Hepatocyte (in vitro differentiated cells): ENCODE data around the gene APOM. TPM values are rescaled to one million over a fixed set of nuclear protein-coding genes. Genes with fewer than 3 reads are reported as not detected.

Source experiments
- DNase-seq: peaks from one replicate; pipeline ENCODE4 v3.0.0-alpha.2; 2016; ENCODE audit warnings: low spot score
- H2AFZ ChIP-seq: fragments of 200-600 bp; sonication (generic); 2 replicates; pipeline ENCODE4 v1.6.0; 2016; ENCODE audit warnings: antibody characterized with exemption, mild to moderate bottlenecking
- H3K27ac ChIP-seq: fragments of 200-600 bp; sonication (generic); 2 replicates; pipeline ENCODE4 v1.5.1; 2016; ENCODE audit warnings: mild to moderate bottlenecking
- H3K27me3 ChIP-seq: fragments of 200-600 bp; sonication (generic); 2 replicates; pipeline ENCODE4 v1.6.1; 2016
- H3K36me3 ChIP-seq: fragments of 200-600 bp; sonication (generic); replicated peaks from 2 replicates; pipeline ENCODE4 v1.5.1; 2016; ENCODE audit warnings: low read depth; ENCODE audit not compliant: insufficient read depth
- H3K4me1 ChIP-seq: fragments of 200-600 bp; sonication (generic); 2 replicates; pipeline ENCODE4 v1.5.1; 2016; ENCODE audit warnings: mild to moderate bottlenecking, moderate library complexity; ENCODE audit not compliant: insufficient read depth
- H3K4me2 ChIP-seq: fragments of 200-600 bp; sonication (generic); 2 replicates; pipeline ENCODE4 v1.6.0; 2016
- H3K4me3 ChIP-seq: fragments of 200-600 bp; sonication (generic); 2 replicates; pipeline ENCODE4 v1.5.1; 2016; ENCODE audit warnings: mild to moderate bottlenecking
- H3K79me2 ChIP-seq: fragments of 200-600 bp; sonication (generic); 2 replicates; pipeline ENCODE4 v1.6.0; 2017; ENCODE audit warnings: mild to moderate bottlenecking
- H3K9me2 ChIP-seq: fragments of 200-600 bp; sonication (generic); replicated peaks from 2 replicates; pipeline ENCODE4 v1.6.0; 2017; ENCODE audit warnings: mild to moderate bottlenecking; ENCODE audit not compliant: insufficient read depth
- H3K9me3 ChIP-seq: fragments of 200-600 bp; sonication (generic); 2 replicates; pipeline ENCODE4 v1.5.1; 2016; ENCODE audit warnings: low read depth, mild to moderate bottlenecking
- H4K20me1 ChIP-seq: fragments of 200-600 bp; sonication (generic); 2 replicates; pipeline ENCODE4 v1.6.0; 2016; ENCODE audit warnings: mild to moderate bottlenecking; ENCODE audit not compliant: insufficient read depth, poor library complexity, severe bottlenecking
- CTCF ChIP-seq: fragments of 200-600 bp; sonication (generic); IDR thresholded peaks from 2 replicates; pipeline ENCODE4 v1.5.1; 2016; ENCODE audit warnings: antibody characterized with exemption, mild to moderate bottlenecking; ENCODE audit not compliant: poor library complexity
- EZH2 ChIP-seq: fragments of 200-600 bp; sonication (generic); IDR thresholded peaks from 2 replicates; pipeline ENCODE4 v1.6.1; 2016; ENCODE audit warnings: antibody characterized with exemption, mild to moderate bottlenecking, borderline replicate concordance
- EZH2phosphoT487 ChIP-seq: fragments of 200-600 bp; sonication (generic); IDR thresholded peaks from one replicate; pipeline ENCODE4 v1.6.1; 2018; ENCODE audit warnings: antibody characterized with exemption, mild to moderate bottlenecking, low read depth, moderate library complexity; ENCODE audit not compliant: unreplicated experiment, severe bottlenecking
- WGBS: methylation state at CpG from one replicate; pipeline ENCODE4 v1.1.6; 2016; ENCODE audit warnings: low lambda C conversion rate; ENCODE audit errors: missing lambda C conversion rate; 5-methylcytosine and 5-hydroxymethylcytosine counted together
- polyA plus RNA-seq: library from polyadenylated mRNA; unstranded; fragments of >200 nt; fragmentation: Nextera tagmentation; extraction: Ambion mirVana; gene quantifications from 2 replicates; pipeline ENCODE4 v1.2.1, GENCODE V29; 2016
- total RNA-seq: library from RNA; depleted of rRNA; stranded (reverse); fragments of >200 nt; gene quantifications from 2 replicates; pipeline ENCODE4 v1.2.3, GENCODE V29; 2014

APOM gene
- total and polyA plus RNA-seq, 2 experiments from 2014 or later = 9.3 to 40.7 TPM

GRCh38 chr6:31622684-31623091 is 33.0 kb upstream of the APOM start:
- Histone ChIP-seq H2AFZ (no peak overlapping the region), H3K4me1 (peaks cover 8% of the 10 kb centered on the region), H3K27ac (peak overlapping the region; percentile 95), H3K9me3 (no peaks in the 10 kb centered on the region), H3K4me2 (peak overlapping the region; percentile 91), H3K9me2 (no peaks in the 10 kb centered on the region), H3K4me3 (no peak overlapping the region), H4K20me1 (peaks cover 26% of the 10 kb centered on the region), H3K79me2 (peaks cover 57% of the 10 kb centered on the region), H3K36me3 (no peaks in the 10 kb centered on the region), H3K27me3 (no peaks in the 10 kb centered on the region)
- DNase-seq = no peak
- TF ChIP-seq EZH2phosphoT487 (no peak), EZH2 (no peak), CTCF (no peak)
- 66% methylated on average over 10 of the region's 10 CpGs for WGBS

- Histone ChIP-seq H3K4me2 (no peak overlapping the region), H3K36me3 (no peaks in the 10 kb centered on the region), H4K20me1 (peaks cover 31% of the 10 kb centered on the region), H3K27me3 (no peaks in the 10 kb centered on the region), H3K27ac (no peak overlapping the region), H2AFZ (no peak overlapping the region), H3K9me2 (no peaks in the 10 kb centered on the region), H3K9me3 (no peaks in the 10 kb centered on the region), H3K79me2 (peaks cover 61% of the 10 kb centered on the region), H3K4me3 (no peak overlapping the region), H3K4me1 (peaks cover 8% of the 10 kb centered on the region)
- WGBS = 97% methylated on average over 10 of the region's 10 CpGs
- TF ChIP-seq CTCF (no peak), EZH2phosphoT487 (no peak), EZH2 (no peak)
- no peak for DNase-seq
These were observed 31.6 kb upstream of the APOM start for GRCh38 chr6:31624070-31624469.

GRCh38 chr6:31626952-31627351 is 28.7 kb upstream of the APOM start:
- H3K9me2 ChIP-seq = no peaks in the 10 kb centered on the region
- H3K36me3 ChIP-seq = no peaks in the 10 kb centered on the region
- H4K20me1 ChIP-seq = peaks cover 25% of the 10 kb centered on the region
- DNase-seq = no peak
- H3K27ac ChIP-seq = no peak overlapping the region
- H3K79me2 ChIP-seq = peaks cover 50% of the 10 kb centered on the region
- TF ChIP-seq CTCF (no peak), EZH2 (no peak), EZH2phosphoT487 (no peak)
- no peak overlapping the region for H3K4me2 ChIP-seq
- 98% methylated on average over 9 of the region's 10 CpGs for WGBS
- H3K4me1 ChIP-seq = peaks cover 8% of the 10 kb centered on the region
- H3K9me3 ChIP-seq = no peaks in the 10 kb centered on the region
- H3K27me3 ChIP-seq = no peaks in the 10 kb centered on the region
- no peak overlapping the region for H2AFZ ChIP-seq
- H3K4me3 ChIP-seq = no peak overlapping the region
